IPS DF 19.7 (cell line): ENCODE measurements around the gene RBM41.
"Not testable (repeated sequence)": the region's sequence is repeated elsewhere in the genome, so short reads cannot be mapped to it uniquely, and the experiment has no call there.

Experiments used
- DNase-seq: peaks from one replicate; pipeline ENCODE4 v3.0.0-alpha.2; 2013; ENCODE audit warnings: low read depth, low spot score

Gene RBM41

DNA sequence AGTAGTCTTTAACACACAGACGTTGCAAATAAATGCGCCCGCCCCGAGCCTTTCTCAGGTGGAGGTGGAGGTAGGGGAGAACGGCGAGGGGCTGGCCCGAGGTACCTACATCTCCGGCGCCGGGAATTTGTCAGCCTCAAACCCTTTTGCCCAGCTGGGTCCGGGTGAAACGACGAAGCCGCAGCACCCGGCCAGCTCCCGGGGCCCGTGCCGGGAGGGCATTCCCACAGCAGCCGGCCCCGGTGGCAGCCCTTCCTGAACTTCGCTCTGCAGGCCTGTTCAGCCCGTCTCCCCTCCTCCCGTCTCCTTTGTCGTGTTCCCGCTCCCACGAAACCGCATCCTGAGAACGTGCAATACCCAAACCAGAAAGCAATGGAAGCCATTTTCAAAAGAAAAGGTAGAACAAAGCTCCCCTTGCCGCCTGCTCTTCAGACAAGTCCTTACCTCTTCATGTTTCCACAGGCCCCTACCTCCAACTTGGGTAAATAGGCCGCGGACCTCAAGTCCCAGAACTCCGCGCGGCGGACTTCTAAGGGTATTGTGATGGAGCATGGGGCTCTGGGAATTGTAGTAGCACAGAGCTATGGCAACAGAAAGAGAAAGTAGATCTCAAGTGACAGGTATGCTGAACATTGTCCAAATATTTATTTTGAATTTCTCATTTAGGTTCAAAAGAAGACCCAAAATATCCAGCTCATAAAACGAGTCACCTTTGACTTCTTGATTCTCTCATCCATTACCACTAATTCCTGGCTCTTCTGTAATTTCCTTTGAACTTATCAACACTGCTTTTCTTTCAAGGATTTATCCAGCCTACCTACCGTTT, at the start of gene RBM41:
Gene RBM41, minus strand, starts transcription at position 501 of the 826 bp plus-strand sequence. Its CDS starts 49 bp downstream, at position 452.
- DNase-seq: peak; percentile 15

- DNase-seq: no peak
Observed at GRCh38 chrX:107168257-107168656, 49.6 kb upstream of the RBM41 start.

GRCh38 chrX:107167163-107167921, 48.7 kb upstream of the RBM41 start:
- DNase-seq: no peak

- not testable (repeated sequence) for DNase-seq
Observed at GRCh38 chrX:107157618-107158017, 39.0 kb upstream of the RBM41 start.

DNA sequence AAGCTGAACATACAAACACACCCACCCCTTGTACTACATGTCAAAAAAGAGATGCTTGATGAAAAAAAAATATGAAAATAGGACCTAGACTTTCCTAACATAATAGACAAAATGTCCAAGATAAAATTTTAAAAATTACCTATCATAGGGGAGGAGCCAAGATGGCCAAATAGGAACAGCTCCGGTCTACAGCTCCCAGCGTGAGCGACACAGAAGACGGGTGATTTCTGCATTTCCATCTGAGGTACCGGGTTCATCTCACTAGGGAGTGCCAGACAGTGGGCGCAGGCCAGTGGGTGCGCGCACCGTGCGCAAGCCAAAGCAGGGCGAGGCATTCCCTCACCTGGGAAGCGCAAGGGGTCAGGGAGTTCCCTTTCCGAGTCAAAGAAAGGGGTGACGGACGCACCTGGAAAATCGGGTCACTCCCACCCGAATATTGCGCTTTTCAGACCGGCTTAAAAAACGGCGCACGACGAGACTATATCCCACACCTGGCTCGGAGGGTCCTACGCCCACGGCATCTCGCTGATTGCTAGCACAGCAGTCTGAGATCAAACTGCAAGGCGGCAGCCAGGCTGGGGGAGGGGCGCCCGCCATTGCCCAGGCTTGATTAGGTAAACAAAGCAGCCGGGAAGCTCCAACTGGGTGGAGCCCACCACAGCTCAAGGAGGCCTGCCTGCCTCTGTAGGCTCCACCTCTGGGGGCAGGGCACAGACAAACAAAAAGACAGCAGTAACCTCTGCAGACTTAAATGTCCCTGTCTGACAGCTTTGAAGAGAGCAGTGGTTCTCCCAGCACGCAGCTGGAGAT, 37.2 kb upstream of the RBM41 start:
- DNase-seq: not testable (repeated sequence)

DNA sequence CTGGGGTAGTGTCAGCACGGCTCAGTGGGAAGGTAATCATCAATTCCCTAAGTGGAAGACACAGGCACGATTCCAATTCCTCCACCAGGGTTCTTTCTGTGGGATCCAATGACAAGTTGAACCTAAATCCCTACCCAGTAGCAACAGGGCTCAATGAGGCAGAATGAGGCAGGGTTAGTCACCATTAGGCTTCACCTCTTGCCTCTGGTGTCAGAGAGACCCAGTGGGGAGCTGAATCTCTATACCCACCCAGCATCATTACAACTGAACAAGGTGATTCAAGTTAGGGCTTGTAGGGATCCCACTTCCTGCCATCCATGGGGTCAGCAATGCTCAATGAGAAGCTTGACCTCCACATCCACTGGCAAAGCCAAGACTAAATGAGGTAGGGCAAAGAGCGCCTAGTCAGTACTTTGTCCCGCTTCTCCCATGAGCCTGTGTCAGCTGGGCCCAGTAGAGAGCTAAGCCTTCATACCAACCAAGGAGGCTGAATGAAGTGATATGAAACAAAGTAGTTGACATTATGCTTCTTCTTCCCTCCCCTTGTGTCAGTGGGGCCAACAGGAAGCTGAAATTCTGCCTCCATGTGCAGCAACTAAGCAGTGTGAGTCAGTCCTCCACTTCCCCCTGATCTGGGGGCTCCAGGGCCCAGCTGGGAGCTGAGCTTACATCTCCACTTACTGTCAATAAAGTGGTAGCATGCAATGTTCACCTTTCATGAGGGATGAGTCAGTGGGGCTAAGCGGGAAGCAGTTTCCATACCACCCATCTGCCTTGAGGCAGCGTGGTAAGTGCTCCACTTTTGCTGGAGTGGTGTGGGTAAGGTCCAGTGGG, 36.4 kb upstream of the RBM41 start:
- no peak for DNase-seq

GRCh38 chrX:107153005-107153404, 34.4 kb upstream of the RBM41 start:
- DNase-seq: no peak

DNA sequence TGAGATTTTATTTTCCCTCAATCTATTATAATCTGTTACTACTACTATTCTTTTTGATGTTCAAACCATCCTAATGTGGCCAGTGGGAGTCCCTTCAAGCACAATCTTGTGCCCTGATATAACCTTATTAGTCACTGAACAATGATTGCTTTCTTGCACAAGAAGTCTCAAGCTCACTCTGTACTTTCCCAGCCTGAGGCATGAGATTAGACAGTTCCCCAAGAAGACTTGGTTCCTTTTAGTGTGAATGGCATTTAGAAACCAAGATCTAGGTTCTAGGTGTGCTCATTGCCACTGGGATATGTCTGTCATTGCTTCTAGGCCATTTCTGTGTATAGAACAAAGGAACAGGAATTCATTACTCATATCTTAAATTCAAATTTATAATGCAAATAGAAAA, 28.0 kb upstream of the RBM41 start:
- DNase-seq: no peak

- no peak for DNase-seq
Observed at GRCh38 chrX:107135965-107136307, 17.3 kb upstream of the RBM41 start.

DNA sequence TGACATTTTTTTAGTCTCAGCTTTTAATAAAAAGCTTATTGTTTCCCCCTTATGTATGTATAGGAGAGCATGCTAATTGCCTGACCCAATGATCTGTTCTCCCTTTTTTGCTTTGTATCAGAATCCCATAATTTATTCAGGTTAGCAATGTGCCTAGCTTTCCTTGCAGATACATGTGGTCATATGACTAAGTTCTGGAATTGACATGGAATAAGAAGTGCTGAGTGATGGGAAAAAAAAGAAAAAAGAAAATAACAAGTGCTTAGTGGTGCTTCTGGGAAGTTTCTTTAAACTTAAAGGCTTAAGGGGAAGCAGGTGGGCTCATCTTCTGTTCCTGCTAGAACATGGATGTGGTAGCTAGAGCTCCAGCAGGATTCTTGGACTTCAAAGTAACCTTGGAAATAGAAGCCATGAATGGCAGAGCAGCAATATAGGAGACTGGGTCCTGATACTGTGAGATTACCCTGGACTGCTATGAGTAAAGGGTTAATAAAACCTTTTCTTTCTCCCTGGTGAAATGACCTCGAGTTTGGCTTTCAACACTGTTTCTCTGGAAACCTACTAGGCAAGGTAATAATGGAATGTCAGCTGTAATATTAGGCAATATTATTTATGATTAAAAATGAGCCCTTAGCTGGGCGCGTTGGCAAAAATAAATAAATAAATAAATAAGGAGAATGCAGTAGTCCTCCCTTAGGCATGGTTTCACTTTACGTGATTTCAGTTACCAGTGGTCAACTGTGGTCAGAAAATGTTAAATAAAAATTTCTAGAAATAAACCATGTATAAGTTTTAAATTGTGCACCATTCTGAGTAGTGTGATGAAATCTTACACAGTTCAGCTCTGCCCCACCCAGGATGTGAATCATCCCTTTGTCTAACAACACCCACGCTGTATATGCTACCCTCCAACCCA, 16.7 kb upstream of the RBM41 start:
- DNase-seq: no peak

DNA sequence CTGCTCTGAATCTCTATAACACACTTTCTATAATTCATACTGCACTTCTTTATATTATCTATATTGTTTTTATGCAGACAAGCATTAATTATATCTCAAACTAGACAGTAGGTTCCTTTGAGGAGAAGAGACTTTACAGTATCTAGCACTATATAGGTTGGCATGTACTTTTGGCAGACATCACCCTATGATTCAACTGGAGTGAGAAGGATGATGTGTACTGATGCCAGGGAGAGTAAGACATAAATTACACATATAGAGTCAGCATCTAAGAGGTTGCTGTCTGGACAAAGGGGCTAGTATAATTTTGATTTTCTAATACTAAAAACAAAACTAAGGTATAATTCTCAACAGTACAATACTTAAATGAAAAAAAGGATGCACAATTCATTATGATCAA, 5.1 kb upstream of the RBM41 start:
- no peak for DNase-seq

DNA sequence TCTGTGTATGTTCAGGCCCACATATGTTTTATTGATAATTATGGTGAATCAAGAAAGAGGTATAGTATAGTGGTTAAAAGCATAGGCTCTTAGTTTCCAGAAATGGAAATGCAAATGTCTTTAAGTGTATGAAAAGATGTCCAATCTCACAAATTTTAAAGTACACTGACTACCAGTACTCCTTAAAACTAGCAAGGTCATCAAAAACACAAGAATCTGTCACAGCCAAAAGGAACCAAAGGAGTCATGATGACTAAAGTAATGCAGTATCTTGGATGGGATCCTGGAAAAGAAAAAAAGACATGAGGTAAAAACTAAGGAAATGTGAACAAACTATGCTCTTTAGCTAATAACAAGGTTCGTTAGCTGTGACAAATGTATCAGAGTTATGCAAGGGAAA, 661 bp upstream of the RBM41 start:
- DNase-seq: no peak

DNA sequence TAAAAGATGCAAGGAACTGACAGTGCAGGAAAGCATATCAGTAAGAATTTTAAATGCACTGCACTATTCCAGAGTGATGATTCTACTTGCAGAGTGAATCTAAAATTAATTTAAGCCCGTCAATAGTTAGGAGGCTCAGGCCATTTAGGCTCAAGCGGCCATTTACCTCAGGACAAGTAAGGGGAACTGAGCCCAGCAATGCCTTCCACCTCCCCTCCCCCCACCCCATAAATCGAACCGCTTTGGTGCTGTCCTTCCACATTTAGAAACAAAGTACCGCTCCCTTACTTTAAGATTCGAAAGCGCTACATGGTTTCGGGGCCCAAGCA, 665 bp downstream of the RBM41 start:
- no peak for DNase-seq

GRCh38 chrX:107107459-107107858, 11.2 kb downstream of the RBM41 start:
- DNase-seq: no peak

DNA sequence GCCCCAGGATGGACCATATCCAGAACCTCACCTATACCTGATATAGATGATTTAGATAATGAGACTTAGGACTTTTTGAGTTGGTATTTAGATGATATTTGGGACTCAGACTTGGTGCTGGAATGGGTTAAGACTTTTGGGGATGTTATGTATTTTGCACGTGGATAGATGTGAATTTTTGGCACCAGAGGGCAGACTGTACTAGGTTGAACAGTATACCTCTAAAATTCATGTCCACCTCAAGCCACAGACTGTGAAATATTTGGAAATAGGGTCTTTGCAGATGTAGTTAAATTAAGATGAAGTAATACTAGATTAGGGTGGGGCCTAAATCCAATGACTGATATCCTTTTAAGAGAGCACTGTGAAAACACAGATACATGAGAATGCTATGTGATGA, 15.6 kb downstream of the RBM41 start:
- DNase-seq: no peak

- DNase-seq: no peak
Observed at GRCh38 chrX:107076158-107076557, 42.5 kb downstream of the RBM41 start.

GRCh38 chrX:107057731-107058130, 60.9 kb downstream of the RBM41 start:
- DNase-seq: not testable (repeated sequence)

GRCh38 chrX:107054978-107055377, 63.6 kb downstream of the RBM41 start:
- DNase-seq: no peak

- no peak for DNase-seq
Observed at GRCh38 chrX:107050195-107050709, 68.4 kb downstream of the RBM41 start.

- no peak for DNase-seq
Observed at GRCh38 chrX:107047622-107048021, 71.0 kb downstream of the RBM41 start.
